K562 treated with DMSO at 1 percent for 24 hours (cell line): ENCODE measurements around the gene TNFSF9. TPM values are rescaled to one million over a fixed set of nuclear protein-coding genes. Genes with fewer than 3 reads are reported as not detected.

ENCODE experiments used
- total RNA-seq: library from RNA; unstranded; fragments of 300-600 nt; gene quantifications from 2 replicates; pipeline ENCODE4 v1.2.3, GENCODE V29; 2022; ENCODE audit warnings: low read depth; ENCODE audit not compliant: insufficient read depth

The TNFSF9 gene
- total RNA-seq, result 56.3 and 65.2 TPM in 2 replicates

GRCh38 chr19:6530386-6531162 is at the start of gene TNFSF9:
TSS of gene TNFSF9 (plus strand) at chr19:6531026. CDS start at chr19:6531037, 11 bp downstream.

GRCh38 chr19:6481541-6482342 is 49.1 kb upstream of the TNFSF9 start, which contains the start of gene DENND1C:
TSS of gene DENND1C (minus strand) at chr19:6481787. CDS start at chr19:6481695, 92 bp downstream.

GRCh38 chr19:6501740-6502648 is 28.8 kb upstream of the TNFSF9 start, which contains the start of gene TUBB4A:
TSS of gene TUBB4A (minus strand) at chr19:6502309. CDS start at chr19:6502212, 97 bp downstream.

Other genes starting within 250 kb of the TNFSF9 start
- gene ACER1, start 197.4 kb upstream of the TNFSF9 start, total RNA-seq, result not detected in 2 replicates
- 133 and 161 TPM in 2 replicates for gene CLPP, start 169.5 kb upstream of the TNFSF9 start, total RNA-seq
- gene ALKBH7, start 158.2 kb upstream of the TNFSF9 start, total RNA-seq, result 125 and 131 TPM in 2 replicates
- gene PSPN, start 155.1 kb upstream of the TNFSF9 start, total RNA-seq, result 2.2 and 3.4 TPM in 2 replicates
- gene GTF2F1, start 137.9 kb upstream of the TNFSF9 start, total RNA-seq, result 102 and 110 TPM in 2 replicates
- gene KHSRP, start 106.2 kb upstream of the TNFSF9 start, total RNA-seq, result 551 and 560 TPM in 2 replicates
- gene SLC25A41, start 97.3 kb upstream of the TNFSF9 start, total RNA-seq, result 2.0 and 3.0 TPM in 2 replicates
- gene SLC25A23, start 71.2 kb upstream of the TNFSF9 start, total RNA-seq, result 74.5 and 77.3 TPM in 2 replicates
- gene CRB3, start 66.8 kb upstream of the TNFSF9 start, total RNA-seq, result not detected in 2 replicates
- gene DENND1C, start 49.2 kb upstream of the TNFSF9 start, total RNA-seq, result 1.5 and 2.0 TPM in 2 replicates
- 11.9 and 12.3 TPM in 2 replicates for gene TUBB4A, start 28.7 kb upstream of the TNFSF9 start, total RNA-seq
- 7.6 and 10.3 TPM in 2 replicates for gene CD70, start 60.1 kb downstream of the TNFSF9 start, total RNA-seq
- 0.10 and 0.27 TPM in 2 replicates for gene TNFSF14, start 139.1 kb downstream of the TNFSF9 start, total RNA-seq
- gene C3, start 189.6 kb downstream of the TNFSF9 start, total RNA-seq, result 42.9 and 49.5 TPM in 2 replicates
- 68.0 and 72.4 TPM in 2 replicates for gene GPR108, start 206.6 kb downstream of the TNFSF9 start, total RNA-seq
- gene TRIP10, start 208.7 kb downstream of the TNFSF9 start, total RNA-seq, result 54.8 and 58.4 TPM in 2 replicates
- gene SH2D3A, start 236.4 kb downstream of the TNFSF9 start, total RNA-seq, result 10.8 and 13.5 TPM in 2 replicates
- gene VAV1, start 241.7 kb downstream of the TNFSF9 start, total RNA-seq, result 42.5 and 47.8 TPM in 2 replicates